Stimulated activated CD4-positive, alpha-beta T cell treated with anti-CD3 and anti-CD28 coated beads, Interleukin-2, amount 100 ng/mL, for 4 hours (primary cell): ENCODE measurements around the gene RNU7-1.

ENCODE experiments used
- DNase-seq: peaks from one replicate; pipeline ENCODE4 v3.0.0-alpha.2; 2020; ENCODE audit warnings: low read depth

The RNU7-1 gene

GRCh38 chr12:6965026-6965661 is 21.5 kb downstream of the RNU7-1 start:
- peak; percentile 88 for DNase-seq

- DNase-seq = no peak
These were observed 22.1 kb downstream of the RNU7-1 start for GRCh38 chr12:6965714-6966113.

GRCh38 chr12:6966351-6966750 is 22.7 kb downstream of the RNU7-1 start:
- DNase-seq = no peak

- no peak for DNase-seq
These were observed 24.1 kb downstream of the RNU7-1 start for GRCh38 chr12:6967651-6968100.

- DNase-seq = no peak
These were observed 24.8 kb downstream of the RNU7-1 start for GRCh38 chr12:6968426-6968825.

GRCh38 chr12:6970096-6970527 is 26.5 kb downstream of the RNU7-1 start:
- no peak for DNase-seq

- DNase-seq = no peak
These were observed 30.6 kb downstream of the RNU7-1 start for GRCh38 chr12:6974180-6974579.

- no peak for DNase-seq
These were observed 31.8 kb downstream of the RNU7-1 start for GRCh38 chr12:6975297-6976032.

GRCh38 chr12:6977653-6978052 is 34.0 kb downstream of the RNU7-1 start:
- DNase-seq = no peak

GRCh38 chr12:6978188-6978587 is 34.6 kb downstream of the RNU7-1 start:
- no peak for DNase-seq

GRCh38 chr12:6978611-6979011 is 35.0 kb downstream of the RNU7-1 start:
- DNase-seq = no peak

- no peak for DNase-seq
These were observed 35.4 kb downstream of the RNU7-1 start for GRCh38 chr12:6979021-6979420.

- DNase-seq = no peak
These were observed 35.8 kb downstream of the RNU7-1 start for GRCh38 chr12:6979453-6979852.

- DNase-seq = no peak
These were observed 36.5 kb downstream of the RNU7-1 start for GRCh38 chr12:6980075-6980474.

GRCh38 chr12:6980740-6981139 is 37.1 kb downstream of the RNU7-1 start:
- no peak for DNase-seq

GRCh38 chr12:6981152-6982052 is 37.8 kb downstream of the RNU7-1 start:
- no peak for DNase-seq

GRCh38 chr12:6982532-6982931 is 38.9 kb downstream of the RNU7-1 start:
- no peak for DNase-seq

- DNase-seq = no peak
These were observed 44.4 kb downstream of the RNU7-1 start for GRCh38 chr12:6987956-6988553.
